LNCAP (cell line): ENCODE measurements around the gene SIDT1.

Experiments
- TF ChIP-seq, protein P1 (sequence below): fragments of 450-650 bp; IDR thresholded peaks from 2 replicates; pipeline ENCODE4 v1.5.1; 2017; ENCODE audit warnings: mild to moderate bottlenecking

SIDT1 gene

DNA sequence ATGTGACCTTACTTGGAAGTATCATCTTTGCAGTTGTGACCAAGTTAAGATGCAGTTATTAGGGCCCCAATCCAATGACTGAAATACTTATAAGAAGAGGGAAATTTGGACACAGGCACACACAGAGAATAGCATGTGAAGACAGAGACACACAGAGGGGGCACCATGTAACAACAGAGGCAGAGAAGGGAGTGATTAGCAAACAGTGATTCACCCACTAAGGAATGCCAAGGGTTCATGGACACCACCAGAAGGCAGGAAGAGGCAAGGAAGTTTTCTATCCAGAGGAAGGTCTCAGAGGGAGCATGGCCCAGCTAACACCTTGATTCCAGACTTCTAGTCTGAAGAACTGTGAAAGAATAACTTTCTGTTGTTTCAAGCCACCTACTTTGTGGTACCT lies 25.0 kb downstream of the SIDT1 start:
- TF ChIP-seq, protein P1, sequence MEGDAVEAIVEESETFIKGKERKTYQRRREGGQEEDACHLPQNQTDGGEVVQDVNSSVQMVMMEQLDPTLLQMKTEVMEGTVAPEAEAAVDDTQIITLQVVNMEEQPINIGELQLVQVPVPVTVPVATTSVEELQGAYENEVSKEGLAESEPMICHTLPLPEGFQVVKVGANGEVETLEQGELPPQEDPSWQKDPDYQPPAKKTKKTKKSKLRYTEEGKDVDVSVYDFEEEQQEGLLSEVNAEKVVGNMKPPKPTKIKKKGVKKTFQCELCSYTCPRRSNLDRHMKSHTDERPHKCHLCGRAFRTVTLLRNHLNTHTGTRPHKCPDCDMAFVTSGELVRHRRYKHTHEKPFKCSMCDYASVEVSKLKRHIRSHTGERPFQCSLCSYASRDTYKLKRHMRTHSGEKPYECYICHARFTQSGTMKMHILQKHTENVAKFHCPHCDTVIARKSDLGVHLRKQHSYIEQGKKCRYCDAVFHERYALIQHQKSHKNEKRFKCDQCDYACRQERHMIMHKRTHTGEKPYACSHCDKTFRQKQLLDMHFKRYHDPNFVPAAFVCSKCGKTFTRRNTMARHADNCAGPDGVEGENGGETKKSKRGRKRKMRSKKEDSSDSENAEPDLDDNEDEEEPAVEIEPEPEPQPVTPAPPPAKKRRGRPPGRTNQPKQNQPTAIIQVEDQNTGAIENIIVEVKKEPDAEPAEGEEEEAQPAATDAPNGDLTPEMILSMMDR: no peak

DNA sequence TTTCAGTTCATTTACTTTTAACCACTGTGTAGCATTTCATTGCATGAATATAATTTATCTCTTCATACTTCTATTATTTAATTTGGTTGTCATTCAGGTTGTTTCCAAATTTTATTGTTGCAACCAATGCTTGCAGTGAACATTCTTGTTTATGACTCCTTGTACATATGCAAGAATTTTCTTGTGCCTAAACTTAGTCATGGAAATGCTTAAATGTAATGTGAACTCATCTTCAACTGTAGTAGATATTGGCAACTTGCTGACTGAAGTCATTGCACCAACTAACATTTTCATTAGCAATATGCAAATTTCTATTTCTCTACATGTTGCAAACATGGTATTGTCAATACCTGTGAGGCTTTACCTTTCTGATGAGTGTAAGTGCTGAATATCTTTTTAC lies 26.7 kb downstream of the SIDT1 start:
- TF ChIP-seq, protein P1: no peak

DNA sequence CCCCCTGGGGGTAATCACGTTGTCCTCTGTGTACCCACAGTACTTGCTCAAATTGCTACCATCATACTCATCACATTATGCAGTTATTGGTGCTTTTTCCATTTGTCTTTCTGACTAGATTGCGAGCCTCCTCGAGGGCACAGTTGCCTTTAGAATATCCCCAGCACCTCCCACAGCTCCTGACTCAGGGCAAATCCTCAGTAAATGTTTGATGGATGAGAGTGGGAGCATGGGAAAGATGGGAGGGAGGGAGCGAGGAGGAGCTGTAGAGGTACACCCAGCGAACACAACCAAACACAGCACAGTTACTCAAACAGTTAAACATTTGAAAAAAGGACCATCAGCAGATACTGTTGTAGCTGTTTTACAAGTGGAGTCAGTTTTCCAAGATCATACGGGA lies 27.9 kb downstream of the SIDT1 start:
- TF ChIP-seq, protein P1: no peak

DNA sequence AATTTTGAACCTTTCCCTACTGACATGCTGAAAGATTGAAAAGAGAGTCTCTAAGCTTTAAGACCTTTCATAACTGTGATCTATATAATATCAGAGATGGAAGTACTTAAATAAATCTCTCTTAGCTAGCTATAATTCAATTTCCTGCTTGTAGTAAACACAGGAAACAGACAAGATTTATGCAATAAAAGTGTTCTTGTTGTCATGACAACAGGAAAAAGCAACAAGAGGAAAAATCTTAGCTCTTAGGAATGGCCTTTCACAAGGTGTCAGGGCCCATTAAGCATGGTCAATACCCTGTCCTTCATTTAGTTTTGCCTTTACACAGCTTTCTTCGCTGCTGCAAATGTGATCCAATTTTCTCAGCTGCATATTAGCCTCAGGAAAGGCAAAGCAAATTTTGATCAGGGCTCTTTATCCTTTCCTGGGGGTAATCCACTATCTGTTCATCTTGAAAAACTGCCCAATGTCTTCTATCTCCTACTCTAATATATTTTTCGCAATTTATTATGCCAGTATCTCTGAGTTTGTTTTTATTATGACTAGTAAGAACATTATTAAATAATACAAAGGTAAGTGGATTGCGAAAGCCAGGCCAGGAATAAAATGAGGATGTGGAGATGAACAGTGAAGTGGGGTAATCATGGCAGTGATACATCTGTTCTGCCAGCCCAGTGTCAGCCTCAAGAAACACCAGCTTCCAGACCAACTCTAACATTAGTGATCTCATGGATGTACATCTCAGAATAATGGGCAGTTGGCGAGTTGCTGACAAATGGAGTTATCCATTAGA lies 28.7 kb downstream of the SIDT1 start:
- TF ChIP-seq, protein P1: no peak

DNA sequence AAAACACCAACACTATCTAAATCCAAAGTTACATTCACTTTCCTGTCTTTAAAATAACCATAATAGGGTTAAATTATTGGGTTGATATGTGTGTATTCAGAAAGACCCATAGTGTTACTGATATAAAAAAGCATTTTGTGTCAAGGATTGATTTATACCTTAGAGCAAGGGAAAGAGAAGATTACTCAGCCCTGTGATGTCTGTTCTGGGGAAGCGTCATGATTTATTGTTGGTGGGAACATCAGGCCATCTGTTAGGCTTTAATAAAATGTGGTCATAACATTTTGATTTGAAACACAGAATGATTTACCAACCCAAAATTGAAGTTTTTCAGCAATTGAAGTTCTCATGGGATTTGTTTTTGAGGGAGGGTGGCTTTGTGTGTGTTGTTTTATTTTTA lies 33.2 kb downstream of the SIDT1 start:
- TF ChIP-seq, protein P1: no peak

DNA sequence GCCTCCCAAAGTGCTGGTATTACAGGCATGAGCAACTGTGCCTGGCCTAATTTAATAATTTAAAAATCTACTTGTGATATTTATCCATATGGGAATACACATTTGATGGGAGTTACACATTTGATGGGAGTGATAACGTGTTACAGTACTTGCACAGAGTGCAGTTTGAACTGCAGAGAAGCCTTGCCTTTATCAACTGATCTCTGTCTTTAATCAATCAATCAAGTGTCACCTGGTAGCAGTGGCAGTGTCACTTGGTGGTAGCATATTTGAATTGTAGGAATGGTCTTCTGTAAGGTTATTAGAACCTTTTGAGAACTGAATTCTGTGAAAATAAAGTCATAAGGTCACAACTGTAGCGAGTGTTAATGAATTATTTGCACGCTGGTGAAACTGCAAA lies 37.8 kb downstream of the SIDT1 start:
- TF ChIP-seq, protein P1: no peak

DNA sequence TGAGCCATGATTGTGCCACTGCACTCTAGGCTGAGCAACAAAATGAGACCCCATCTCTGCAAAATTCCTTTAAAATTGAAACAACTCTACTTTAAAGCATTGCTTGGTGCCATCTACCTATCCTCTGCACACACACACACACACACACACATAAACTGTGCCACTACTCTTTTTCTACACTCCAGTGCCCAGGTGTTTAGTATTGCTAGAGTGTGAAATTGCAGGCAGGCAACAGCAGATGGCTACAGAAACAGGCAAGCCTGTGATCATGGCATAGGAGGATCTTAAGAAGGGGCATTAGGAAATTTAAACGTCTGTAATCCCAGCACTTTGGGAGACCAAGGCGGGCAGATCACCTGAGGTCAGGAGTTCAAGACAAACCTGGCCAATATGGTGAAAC lies 39.0 kb downstream of the SIDT1 start:
- TF ChIP-seq, protein P1: no peak

DNA sequence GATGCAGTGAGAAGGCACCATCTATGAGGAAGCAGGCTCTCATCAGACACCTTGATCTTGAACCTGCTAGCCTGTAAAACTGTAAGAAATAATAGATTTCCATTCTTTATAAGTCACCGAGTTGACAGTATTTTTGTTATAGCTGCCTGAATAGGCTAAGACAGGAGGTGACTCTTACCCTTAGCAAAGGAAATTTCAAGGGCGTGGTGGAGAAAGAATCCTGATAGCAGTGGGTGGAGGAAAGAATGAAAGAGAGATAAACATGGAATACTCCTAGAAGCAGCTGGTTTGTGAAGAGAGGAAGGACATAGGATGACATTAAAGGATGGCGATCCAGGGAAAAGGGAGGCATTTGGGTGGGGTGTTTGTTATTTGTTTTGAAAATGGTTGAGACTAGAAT lies 41.4 kb downstream of the SIDT1 start:
- TF ChIP-seq, protein P1: no peak
